Hematopoietic multipotent progenitor cell treated with erythropoietin and hydrocortisone succinate and interleukin-3 and kit ligand, for 4 days (in vitro differentiated cells): Measurements from ENCODE around the gene OR2A7.
"Not testable (repeated sequence)": the region's sequence is repeated elsewhere in the genome, so short reads cannot be mapped to it uniquely, and the experiment has no call there.

Experiments
- DNase-seq: peaks from one replicate; pipeline ENCODE4 v3.0.0-alpha.2; 2015

The OR2A7 gene, protein sequence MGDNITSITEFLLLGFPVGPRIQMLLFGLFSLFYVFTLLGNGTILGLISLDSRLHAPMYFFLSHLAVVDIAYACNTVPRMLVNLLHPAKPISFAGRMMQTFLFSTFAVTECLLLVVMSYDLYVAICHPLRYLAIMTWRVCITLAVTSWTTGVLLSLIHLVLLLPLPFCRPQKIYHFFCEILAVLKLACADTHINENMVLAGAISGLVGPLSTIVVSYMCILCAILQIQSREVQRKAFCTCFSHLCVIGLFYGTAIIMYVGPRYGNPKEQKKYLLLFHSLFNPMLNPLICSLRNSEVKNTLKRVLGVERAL

DNA sequence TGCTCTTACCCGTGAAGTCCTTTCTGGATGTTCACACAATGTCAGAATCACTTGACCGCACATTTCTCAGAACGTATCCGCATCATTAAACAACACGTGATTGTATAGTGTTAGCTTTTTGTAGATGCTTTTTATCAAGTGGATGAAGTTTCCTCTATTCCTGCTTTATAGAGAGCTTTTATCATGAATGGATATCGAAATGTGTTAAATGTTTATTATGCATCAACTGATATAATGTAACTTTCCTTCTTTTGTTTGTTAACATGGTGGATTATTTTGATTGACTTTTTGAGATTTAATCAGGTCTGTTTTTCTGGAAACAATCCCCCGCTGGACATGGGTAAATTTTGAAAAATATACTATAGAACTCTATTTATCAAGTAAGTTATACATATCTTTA lies at the start of gene OR2A7:
Gene OR2A7, minus strand, starts transcription at position 101 of the 400 bp plus-strand sequence. CDS start 5,164 bp downstream, outside the sequence.
- DNase-seq, result not testable (repeated sequence)

- not testable (repeated sequence) for DNase-seq
These were observed 47.4 kb upstream of the OR2A7 start, which contains the start of gene OR2A1 for GRCh38 chr7:144311872-144312469. Gene OR2A1 (plus strand): TSS chr7:144312419. CDS start chr7:144318125, 5,706 bp downstream.

- not testable (repeated sequence) for DNase-seq
These were observed 46.6 kb upstream of the OR2A7 start for GRCh38 chr7:144311218-144311617.

DNA sequence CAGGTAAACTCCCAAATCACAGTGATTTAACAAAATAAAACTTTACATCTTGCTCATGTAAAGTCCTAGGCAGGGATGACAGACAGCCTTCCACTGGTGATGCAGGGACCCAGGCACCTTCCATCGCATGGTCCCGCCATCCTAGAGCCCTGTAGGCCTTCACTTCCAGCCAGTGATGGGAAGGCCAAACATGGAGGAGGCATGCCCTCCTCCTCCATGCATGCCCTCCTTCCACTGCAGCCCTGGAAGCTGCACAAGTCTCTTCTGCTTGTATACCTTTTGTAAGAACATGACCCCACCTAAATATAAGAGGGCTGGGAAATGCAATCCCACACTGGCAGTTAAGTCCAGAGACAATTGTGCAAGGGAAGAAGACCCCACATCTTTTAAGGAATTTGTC lies 45.1 kb upstream of the OR2A7 start:
- not testable (repeated sequence) for DNase-seq

DNA sequence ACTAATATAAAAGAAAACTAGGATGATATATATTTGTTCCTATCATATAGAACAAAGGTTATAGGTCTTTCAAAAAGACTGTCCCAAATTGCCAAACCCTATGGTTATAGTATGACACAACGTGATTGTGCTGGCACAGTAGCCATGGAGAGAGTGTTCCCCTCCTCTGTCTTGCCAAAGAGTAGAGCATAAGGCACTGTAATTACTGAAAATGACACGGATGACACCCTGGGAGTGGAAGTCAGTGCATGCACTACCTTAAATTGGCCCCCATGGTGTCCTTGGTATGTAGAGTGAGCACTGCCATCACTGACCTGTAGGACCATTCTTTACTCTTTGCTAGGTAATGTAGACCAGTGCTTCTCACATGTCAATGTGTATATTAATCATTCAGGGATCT lies 40.6 kb upstream of the OR2A7 start:
- not testable (repeated sequence) for DNase-seq

- not testable (repeated sequence) for DNase-seq
These were observed 39.0 kb upstream of the OR2A7 start for GRCh38 chr7:144303607-144304006.

GRCh38 chr7:144302578-144303303 lies 38.1 kb upstream of the OR2A7 start:
- DNase-seq, result not testable (repeated sequence)

- not testable (repeated sequence) for DNase-seq
These were observed 29.4 kb upstream of the OR2A7 start for GRCh38 chr7:144293794-144294499.

DNA sequence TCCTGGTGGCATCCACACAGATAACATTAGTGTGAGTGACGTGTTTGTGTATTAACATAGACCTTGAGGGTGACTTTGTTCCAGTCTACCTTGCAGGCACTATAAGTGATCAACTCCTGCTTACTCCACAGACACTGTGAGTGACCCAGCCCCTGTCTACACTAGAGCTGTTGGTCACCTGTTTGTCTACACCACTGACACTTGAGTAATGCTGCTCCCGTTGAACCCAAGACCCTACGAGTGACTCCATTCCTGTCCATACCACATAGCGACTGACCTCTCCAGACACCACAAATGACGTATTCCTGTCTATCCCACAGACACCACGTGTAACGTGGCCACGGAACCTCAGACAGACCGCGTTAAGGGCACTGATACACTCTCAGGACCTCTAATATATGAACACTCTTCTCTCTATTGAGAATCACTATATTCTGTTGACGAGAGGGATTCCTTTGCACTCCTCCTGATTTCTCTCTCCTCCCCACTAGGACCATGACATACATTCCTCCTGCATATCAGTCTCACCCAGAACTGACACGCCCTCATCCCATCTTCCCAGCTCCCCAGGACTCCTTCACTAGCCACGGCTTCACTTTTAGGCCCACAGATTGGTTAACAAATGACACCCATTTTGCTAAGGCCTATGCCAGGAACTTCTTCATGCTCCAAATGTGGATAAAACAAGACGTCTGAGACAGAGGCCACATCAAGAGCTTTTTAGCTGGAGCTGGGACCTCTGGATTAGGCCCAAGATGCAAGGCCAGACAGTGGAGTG lies 28.0 kb upstream of the OR2A7 start:
- peak; percentile 0 for DNase-seq

DNA sequence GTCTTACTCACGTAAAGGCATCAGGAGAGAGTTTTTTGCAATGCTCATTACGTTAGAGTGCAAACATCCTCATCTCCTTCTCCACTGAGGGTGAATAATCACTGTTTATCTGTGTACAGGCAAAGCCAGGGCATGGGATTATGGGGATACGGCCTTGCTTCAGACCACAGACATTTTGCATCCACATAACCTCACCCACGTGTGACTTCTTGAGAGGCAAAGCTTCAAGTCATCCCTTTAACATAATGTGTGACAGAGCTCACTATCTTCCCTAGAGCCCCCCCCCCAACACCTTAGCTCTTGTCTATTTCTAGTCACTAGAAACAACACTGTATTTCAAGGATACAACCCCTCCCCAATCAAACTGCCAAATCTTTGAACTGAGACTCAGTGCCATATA lies 27.0 kb upstream of the OR2A7 start:
- not testable (repeated sequence) for DNase-seq

- not testable (repeated sequence) for DNase-seq
These were observed 22.7 kb upstream of the OR2A7 start for GRCh38 chr7:144287171-144287784.

GRCh38 chr7:144283716-144284115 lies 19.1 kb upstream of the OR2A7 start:
- not testable (repeated sequence) for DNase-seq

DNA sequence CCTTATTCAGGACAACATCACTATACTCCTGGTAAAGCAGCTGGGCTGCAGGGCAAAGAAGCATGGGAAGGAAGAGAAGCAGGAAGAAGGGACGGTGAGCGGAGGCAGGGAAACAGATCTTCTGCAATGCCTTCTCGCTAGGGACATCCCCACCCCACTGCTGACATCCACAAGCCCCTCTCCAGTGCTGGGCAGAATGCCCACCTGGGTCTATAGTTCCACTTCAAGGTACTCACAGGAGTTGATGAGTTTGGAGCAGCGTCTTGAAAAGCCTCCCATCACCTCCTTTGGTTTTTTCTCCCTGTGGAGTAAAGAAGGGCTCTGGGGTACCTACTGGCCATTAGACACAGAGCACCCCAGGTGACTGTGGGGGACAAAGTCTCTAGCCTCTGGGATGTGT lies 17.9 kb upstream of the OR2A7 start:
- DNase-seq, result not testable (repeated sequence)

- not testable (repeated sequence) for DNase-seq
These were observed 17.4 kb upstream of the OR2A7 start for GRCh38 chr7:144281981-144282380.

DNA sequence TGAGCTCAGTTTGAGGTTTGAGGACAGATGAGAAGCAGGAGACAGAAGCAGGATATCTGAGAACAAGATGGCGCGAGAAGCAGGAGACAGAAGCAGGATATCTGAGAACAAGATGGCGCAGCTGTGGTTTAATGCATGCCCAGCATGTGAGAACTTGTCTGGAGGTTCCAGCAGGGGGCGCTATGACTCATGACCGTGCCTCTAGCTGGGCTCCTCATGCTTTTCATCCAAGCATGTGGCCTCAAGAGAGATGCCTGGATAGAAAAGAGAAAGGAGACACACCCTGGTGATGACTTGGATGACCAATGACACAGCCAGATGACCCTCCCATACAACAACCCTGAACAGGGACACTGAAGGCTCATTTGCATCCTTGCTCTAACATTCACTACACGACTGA lies 15.4 kb upstream of the OR2A7 start:
- DNase-seq, result not testable (repeated sequence)

DNA sequence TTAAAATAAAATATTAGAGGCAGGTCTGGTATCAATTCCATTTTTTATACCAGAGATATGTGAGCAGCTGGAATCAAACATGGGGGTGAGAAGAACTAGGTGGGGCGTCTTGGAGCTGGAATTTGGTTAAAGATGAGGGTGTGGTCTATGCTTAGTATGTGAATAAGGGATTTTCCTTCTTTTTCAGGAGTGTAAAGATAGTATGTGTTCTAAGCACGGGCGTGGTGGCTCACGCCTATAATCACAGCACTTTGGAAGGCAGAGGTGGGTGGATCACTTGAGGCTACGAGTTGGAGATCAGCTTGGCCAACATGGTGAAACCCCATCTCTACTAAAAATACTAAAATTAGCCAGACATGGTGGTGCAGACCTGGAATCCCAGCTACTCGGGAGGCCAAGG lies 10.7 kb upstream of the OR2A7 start:
- not testable (repeated sequence) for DNase-seq

DNA sequence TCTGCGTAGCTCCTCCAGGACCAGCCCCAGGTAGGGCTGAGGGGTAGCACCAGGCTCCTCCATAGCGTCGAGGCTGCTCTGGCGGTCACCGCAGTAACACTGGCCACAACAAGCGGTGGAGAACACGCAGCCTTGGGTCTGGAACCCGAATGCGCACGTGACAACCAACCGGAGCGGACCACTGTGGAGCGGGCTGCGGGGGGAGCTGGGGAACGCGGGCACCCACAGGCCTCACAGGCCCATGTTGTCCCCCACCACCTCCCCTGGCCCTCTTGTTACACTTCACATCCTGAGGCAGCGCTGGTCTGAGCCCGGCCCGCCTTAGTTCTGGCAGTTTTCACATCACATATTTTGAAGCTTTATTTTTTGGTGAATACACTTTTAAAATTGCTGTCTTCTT lies 4.6 kb upstream of the OR2A7 start, which contains the start of gene CTAGE8:
Gene CTAGE8, minus strand, starts transcription at position 101 of the 400 bp plus-strand sequence. Its CDS starts 38 bp downstream, at position 63.
- DNase-seq, result not testable (repeated sequence)

DNA sequence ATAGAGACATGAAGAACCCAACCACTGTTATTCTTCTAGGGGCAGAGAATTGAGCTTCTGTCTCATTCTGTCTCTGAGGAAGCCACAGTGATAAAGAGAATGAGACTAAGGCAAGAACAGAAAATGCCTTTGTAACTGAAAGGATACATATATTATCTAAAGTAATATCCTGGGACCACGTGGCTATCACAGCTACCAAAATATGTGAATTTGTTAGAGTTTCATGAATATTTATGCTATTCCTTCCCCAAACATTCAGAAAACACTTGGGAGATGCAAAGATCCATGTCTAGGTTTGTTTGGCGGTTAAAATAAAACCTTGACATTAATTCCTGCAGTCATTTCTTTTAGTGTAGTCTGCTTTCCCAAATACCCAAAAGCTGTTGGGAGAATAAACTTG lies 2.5 kb downstream of the OR2A7 start:
- not testable (repeated sequence) for DNase-seq

- not testable (repeated sequence) for DNase-seq
These were observed 5.5 kb downstream of the OR2A7 start for GRCh38 chr7:144259067-144259466.

- DNase-seq, result peak; percentile 16
These were observed 8.5 kb downstream of the OR2A7 start for GRCh38 chr7:144256112-144256511.

DNA sequence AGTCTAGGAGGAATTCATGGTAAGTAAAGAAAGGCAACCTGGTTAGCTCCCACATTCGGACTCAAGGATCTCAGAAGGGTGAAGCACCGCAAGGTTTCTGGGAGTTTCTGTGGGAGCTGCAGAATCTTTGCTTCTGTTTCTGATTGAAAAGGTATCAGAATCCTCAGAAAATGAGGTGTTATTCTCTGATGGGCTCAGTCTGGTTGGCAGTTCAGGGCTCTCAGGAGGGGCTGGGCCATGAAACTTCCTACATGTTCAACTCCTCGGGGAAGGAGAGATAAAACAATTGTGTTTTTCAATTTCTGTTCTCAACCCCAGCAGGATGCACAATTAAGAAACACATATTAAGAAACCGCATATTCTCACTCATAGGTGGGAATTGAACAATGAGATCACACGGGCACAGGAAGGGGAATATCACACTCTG lies 9.1 kb downstream of the OR2A7 start:
- DNase-seq, result peak; percentile 0
